AG10803 (cell line): ENCODE data around the gene TRA2B.
"Not testable (repeated sequence)": the region's sequence is repeated elsewhere in the genome, so short reads cannot be mapped to it uniquely, and the experiment has no call there.

Experiments
- DNase-seq: peaks from one replicate; pipeline ENCODE4 v3.0.0; 2010; ENCODE audit warnings: low read depth
- H3K4me3 ChIP-seq: 2 replicates; pipeline ENCODE4 v1.5.1; 2011; ENCODE audit warnings: mild to moderate bottlenecking, low read length, control low read depth
- TF ChIP-seq, protein P1 (sequence below): conservative IDR thresholded peaks from 2 replicates; pipeline ENCODE4 v1.5.1; 2011; ENCODE audit warnings: mild to moderate bottlenecking, low read length, control low read depth, inconsistent platforms

Gene TRA2B

GRCh38 chr3:185915642-185916041 lies 22.2 kb downstream of the TRA2B start:
- TF ChIP-seq, protein P1, sequence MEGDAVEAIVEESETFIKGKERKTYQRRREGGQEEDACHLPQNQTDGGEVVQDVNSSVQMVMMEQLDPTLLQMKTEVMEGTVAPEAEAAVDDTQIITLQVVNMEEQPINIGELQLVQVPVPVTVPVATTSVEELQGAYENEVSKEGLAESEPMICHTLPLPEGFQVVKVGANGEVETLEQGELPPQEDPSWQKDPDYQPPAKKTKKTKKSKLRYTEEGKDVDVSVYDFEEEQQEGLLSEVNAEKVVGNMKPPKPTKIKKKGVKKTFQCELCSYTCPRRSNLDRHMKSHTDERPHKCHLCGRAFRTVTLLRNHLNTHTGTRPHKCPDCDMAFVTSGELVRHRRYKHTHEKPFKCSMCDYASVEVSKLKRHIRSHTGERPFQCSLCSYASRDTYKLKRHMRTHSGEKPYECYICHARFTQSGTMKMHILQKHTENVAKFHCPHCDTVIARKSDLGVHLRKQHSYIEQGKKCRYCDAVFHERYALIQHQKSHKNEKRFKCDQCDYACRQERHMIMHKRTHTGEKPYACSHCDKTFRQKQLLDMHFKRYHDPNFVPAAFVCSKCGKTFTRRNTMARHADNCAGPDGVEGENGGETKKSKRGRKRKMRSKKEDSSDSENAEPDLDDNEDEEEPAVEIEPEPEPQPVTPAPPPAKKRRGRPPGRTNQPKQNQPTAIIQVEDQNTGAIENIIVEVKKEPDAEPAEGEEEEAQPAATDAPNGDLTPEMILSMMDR, result no peak
- H3K4me3 ChIP-seq, result no peak overlapping the region
- no peak for DNase-seq

GRCh38 chr3:185914911-185915629 lies 22.7 kb downstream of the TRA2B start:
- no peak overlapping the region for H3K4me3 ChIP-seq
- TF ChIP-seq, protein P1, result no peak
- DNase-seq, result no peak

DNA sequence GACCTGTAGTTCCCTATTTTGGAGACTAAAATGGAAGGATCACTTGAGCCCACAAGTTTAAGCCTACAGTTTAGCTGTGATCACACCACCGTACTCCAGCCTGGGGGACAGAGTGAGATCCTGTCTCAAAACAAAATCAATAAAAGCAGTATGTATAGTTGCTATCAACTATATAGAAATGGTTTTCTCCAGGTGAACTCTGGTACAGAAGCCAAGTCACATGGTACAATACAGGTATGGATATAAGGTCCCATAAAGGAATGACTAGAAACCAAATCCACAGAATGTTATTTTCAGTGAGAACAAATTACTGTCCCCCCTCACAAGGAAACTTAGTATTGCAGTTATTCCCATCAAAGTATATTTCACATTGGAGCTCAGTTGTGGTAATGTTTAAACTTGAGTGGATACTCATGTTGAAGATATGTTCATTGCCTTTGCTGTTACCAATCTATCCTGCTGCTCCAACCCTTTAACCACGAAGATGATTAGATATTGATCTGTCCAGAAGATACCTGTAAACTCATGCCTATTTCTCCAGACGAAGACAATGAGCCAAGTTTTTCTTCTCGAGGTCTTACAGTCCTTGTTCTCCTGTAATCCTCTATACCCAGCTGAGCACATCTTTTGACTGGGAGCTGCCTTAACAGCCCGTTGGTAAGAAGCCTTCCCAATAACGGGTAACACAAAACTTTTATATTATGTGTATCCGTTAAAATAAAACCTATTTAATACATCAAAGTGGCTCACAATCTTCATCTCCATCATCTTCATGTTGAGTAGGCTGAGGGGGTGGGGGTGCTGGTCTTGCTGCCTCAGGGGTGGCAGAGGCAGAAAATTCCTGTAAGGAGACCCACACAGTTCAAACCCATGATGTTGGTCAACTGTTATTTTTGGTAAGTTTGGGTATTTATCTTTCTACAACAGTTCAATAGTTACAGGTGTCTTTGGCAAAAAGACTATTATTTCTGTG lies 24.6 kb downstream of the TRA2B start:
- no peak for DNase-seq

GRCh38 chr3:185912512-185912911 lies 25.3 kb downstream of the TRA2B start:
- DNase-seq, result no peak
- TF ChIP-seq, protein P1, result no peak
- no peak overlapping the region for H3K4me3 ChIP-seq

More for the DNA sequence above, 24.6 kb downstream of the TRA2B start:
- H3K4me3 ChIP-seq, result no peak overlapping the region
- TF ChIP-seq, protein P1, result no peak

DNA sequence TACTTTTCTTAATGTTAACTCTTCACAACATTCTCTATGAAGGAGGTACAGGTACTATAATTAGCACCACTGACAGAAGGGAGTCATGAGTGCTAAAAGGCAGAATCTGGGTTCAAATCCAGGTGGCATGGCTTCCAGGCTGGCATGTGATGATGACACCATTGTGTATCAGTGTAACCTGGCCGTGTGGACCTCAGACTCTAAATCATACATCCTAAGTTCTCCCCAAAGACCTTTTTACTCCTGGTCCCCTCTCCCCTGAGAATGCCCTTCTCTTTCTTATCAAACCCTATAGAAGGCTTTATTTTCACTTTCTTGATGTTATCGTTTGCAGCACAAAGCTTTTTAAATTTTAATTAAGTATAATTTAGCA lies 26.8 kb downstream of the TRA2B start:
- DNase-seq, H3K4me3 ChIP-seq: not testable (repeated sequence)

- DNase-seq, H3K4me3 ChIP-seq: not testable (repeated sequence)
These were observed 27.3 kb downstream of the TRA2B start for GRCh38 chr3:185910322-185911075.

DNA sequence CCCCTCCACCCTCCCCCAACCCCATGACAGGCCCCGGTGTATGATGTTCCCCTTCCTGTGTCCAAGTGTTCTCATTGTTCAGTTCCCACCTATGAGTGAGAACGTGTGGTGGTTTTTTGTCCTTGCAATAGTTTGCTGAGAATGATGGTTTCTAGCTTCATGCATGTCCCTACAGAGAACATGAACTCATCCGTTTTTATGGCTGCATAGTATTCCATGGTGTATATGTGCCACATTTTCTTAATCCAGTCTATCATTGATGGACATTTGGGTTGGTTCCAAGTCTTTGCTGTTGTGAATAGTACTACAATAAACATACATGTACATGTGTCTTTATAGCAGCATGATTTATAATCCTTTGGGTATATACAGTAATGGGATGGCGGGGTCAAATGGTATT lies 27.9 kb downstream of the TRA2B start:
- not testable (repeated sequence) for H3K4me3 ChIP-seq, DNase-seq

DNA sequence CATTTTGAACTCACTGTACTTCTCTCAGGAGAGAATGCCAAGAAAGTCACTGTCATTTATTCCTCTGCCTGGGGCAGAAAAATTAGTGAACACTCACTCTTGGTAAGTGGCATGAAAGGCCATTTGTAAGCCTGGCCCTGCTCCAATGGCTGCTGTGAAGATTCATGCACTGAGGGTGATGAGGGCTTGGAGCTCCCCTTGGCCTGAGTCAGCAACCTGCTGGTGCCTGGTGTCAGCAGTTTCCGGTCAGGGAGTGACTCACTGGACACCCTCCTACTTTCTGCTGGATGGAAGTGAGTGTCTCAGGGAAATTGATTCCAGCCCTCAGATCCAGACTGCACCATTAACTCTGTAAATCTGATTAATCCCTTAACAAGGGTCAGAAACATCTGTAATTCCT lies 37.6 kb downstream of the TRA2B start:
- no peak overlapping the region for H3K4me3 ChIP-seq
- peak; percentile 89 for DNase-seq
- TF ChIP-seq, protein P1, result no peak
